GM21717 (cell line): Measurements from ENCODE around the gene RXFP4.
"Not testable (repeated sequence)": the region's sequence is repeated elsewhere in the genome, so short reads cannot be mapped to it uniquely, and the experiment has no call there.

Source experiments
- ATAC-seq: cut with Tn5 transposase; IDR thresholded peaks from one replicate; pipeline ENCODE4 v1.9.1; 2021; ENCODE audit warnings: mild to moderate bottlenecking, moderate library complexity; ENCODE audit not compliant: unreplicated experiment

RXFP4 gene

GRCh38 chr1:155976913-155977689 is 35.7 kb downstream of the RXFP4 start:
- ATAC-seq = no peak

- ATAC-seq = peak; percentile 3
These were observed 36.4 kb downstream of the RXFP4 start for GRCh38 chr1:155977690-155978324.

- peak; percentile 54 for ATAC-seq
These were observed 37.0 kb downstream of the RXFP4 start, which contains the start of gene ARHGEF2 for GRCh38 chr1:155978325-155978972. Gene ARHGEF2, minus strand, starts transcription at chr1:155978547. Its CDS starts 120 bp downstream, at chr1:155978427.

GRCh38 chr1:155978973-155979429 is 37.6 kb downstream of the RXFP4 start:
- no peak for ATAC-seq

- no peak for ATAC-seq
These were observed 38.3 kb downstream of the RXFP4 start for GRCh38 chr1:155979597-155980343.

- no peak for ATAC-seq
These were observed 40.0 kb downstream of the RXFP4 start for GRCh38 chr1:155981266-155982088.

GRCh38 chr1:155982106-155982505 is 40.7 kb downstream of the RXFP4 start:
- ATAC-seq = no peak

GRCh38 chr1:155983191-155984024 is 42.0 kb downstream of the RXFP4 start:
- no peak for ATAC-seq

- no peak for ATAC-seq
These were observed 42.9 kb downstream of the RXFP4 start for GRCh38 chr1:155984341-155984740.

- not testable (repeated sequence) for ATAC-seq
These were observed 43.6 kb downstream of the RXFP4 start for GRCh38 chr1:155984903-155985645.

GRCh38 chr1:155989242-155990004 is 48.0 kb downstream of the RXFP4 start:
- no peak for ATAC-seq

GRCh38 chr1:155990005-155990739 is 48.7 kb downstream of the RXFP4 start:
- no peak for ATAC-seq
